Astrocyte (in vitro differentiated cells and primary cell): ENCODE data around the gene GABBR2. TPM values are rescaled to one million over a fixed set of nuclear protein-coding genes. Genes with fewer than 3 reads are reported as not detected.

Experiments used
- DNase-seq: peaks from one replicate; pipeline ENCODE4 v3.0.0-alpha.2; 2010; ENCODE audit warnings: low read depth
- FAIRE-seq: peaks from 2 replicates; lab custom pipeline; 2011; peaks lifted over from hg19 to GRCh38; lab: Jason Lieb, UNC
- H2AFZ ChIP-seq: 2 replicates; pipeline ENCODE4 v1.6.0; 2012; ENCODE audit warnings: low read depth, low read length, inconsistent platforms
- H3K27ac ChIP-seq: 2 replicates; pipeline ENCODE4 v1.5.1; 2011; ENCODE audit warnings: low read depth, low read length, inconsistent platforms
- H3K27me3 ChIP-seq: 2 replicates; pipeline ENCODE4 v1.6.0; 2011; ENCODE audit warnings: low read length, inconsistent platforms; ENCODE audit not compliant: insufficient read depth
- H3K36me3 ChIP-seq: 2 replicates; pipeline ENCODE4 v1.5.1; 2011; ENCODE audit warnings: low read length, inconsistent platforms; ENCODE audit not compliant: insufficient read depth
- H3K4me1 ChIP-seq: 2 replicates; pipeline ENCODE4 v1.5.1; 2011; ENCODE audit warnings: low read length, inconsistent platforms; ENCODE audit not compliant: insufficient read depth
- H3K4me2 ChIP-seq: 2 replicates; pipeline ENCODE4 v1.6.0; 2012; ENCODE audit warnings: low read length, inconsistent platforms
- H3K4me3 ChIP-seq: 2 replicates; pipeline ENCODE4 v1.5.1; 2011; ENCODE audit warnings: low read depth, mild to moderate bottlenecking, low read length, inconsistent platforms; ENCODE audit not compliant: insufficient read depth
- H3K79me2 ChIP-seq: 2 replicates; pipeline ENCODE4 v1.6.0; 2012; ENCODE audit warnings: mild to moderate bottlenecking, low read length, inconsistent platforms; ENCODE audit not compliant: insufficient read depth
- H3K9ac ChIP-seq: 2 replicates; pipeline ENCODE4 v1.6.0; 2012; ENCODE audit warnings: mild to moderate bottlenecking, low read length, inconsistent platforms
- H3K9me3 ChIP-seq: 2 replicates; pipeline ENCODE4 v1.5.1; 2012; ENCODE audit warnings: low read depth, mild to moderate bottlenecking, low read length, inconsistent platforms; ENCODE audit not compliant: insufficient read depth
- H4K20me1 ChIP-seq: 2 replicates; pipeline ENCODE4 v1.6.0; 2012; ENCODE audit warnings: low read length, inconsistent platforms; ENCODE audit not compliant: insufficient read depth
- H3K27ac Mint-ChIP-seq: one replicate; pipeline ENCODE4 v1.8.0; 2021; ENCODE audit warnings: mild to moderate bottlenecking, mixed read lengths; ENCODE audit not compliant: unreplicated experiment
- H3K27me3 Mint-ChIP-seq: one replicate; pipeline ENCODE4 v1.8.0; 2021; ENCODE audit warnings: low read depth, mixed read lengths; ENCODE audit not compliant: unreplicated experiment
- H3K36me3 Mint-ChIP-seq: one replicate; pipeline ENCODE4 v1.8.0; 2021; ENCODE audit warnings: low read depth, mixed read lengths; ENCODE audit not compliant: unreplicated experiment
- H3K4me1 Mint-ChIP-seq: one replicate; pipeline ENCODE4 v1.8.0; 2021; ENCODE audit warnings: low read depth, mixed read lengths; ENCODE audit not compliant: unreplicated experiment
- H3K4me3 Mint-ChIP-seq: one replicate; pipeline ENCODE4 v1.8.0; 2021; ENCODE audit warnings: mild to moderate bottlenecking, moderate library complexity, mixed read lengths; ENCODE audit not compliant: unreplicated experiment
- H3K9me3 Mint-ChIP-seq: one replicate; pipeline ENCODE4 v1.8.0; 2021; ENCODE audit warnings: mild to moderate bottlenecking, mixed read lengths; ENCODE audit not compliant: unreplicated experiment
- CTCF ChIP-seq: IDR thresholded peaks from 2 replicates; pipeline ENCODE4 v1.5.1; 2011; ENCODE audit warnings: low read depth, mild to moderate bottlenecking, inconsistent platforms, low read length, moderate library complexity; ENCODE audit not compliant: insufficient read depth
- EZH2 ChIP-seq: IDR thresholded peaks from 2 replicates; pipeline ENCODE4 v1.6.1; 2012; ENCODE audit warnings: mild to moderate bottlenecking, low read length, inconsistent platforms; ENCODE audit not compliant: insufficient read depth
- total RNA-seq: library from RNA; stranded (reverse); gene quantifications from 2 replicates; pipeline ENCODE4 v1.2.1, GENCODE V29; 2021

The GABBR2 gene
- total RNA-seq, 1 donor from 2014 or later: 2.0 TPM

GRCh38 chr9:98654247-98654646, 54.5 kb downstream of the GABBR2 start:
- peaks cover 3% of the 10 kb centered on the region for H3K9me3 Mint-ChIP-seq
- Histone ChIP-seq H3K4me1 (no peaks in the 10 kb centered on the region), H3K79me2 (no peaks in the 10 kb centered on the region), H3K9me3 (no peaks in the 10 kb centered on the region), H2AFZ (no peak overlapping the region), H4K20me1 (no peaks in the 10 kb centered on the region), H3K36me3 (no peaks in the 10 kb centered on the region), H3K27ac (no peak overlapping the region), H3K27me3 (peaks cover 17% of the 10 kb centered on the region), H3K4me2 (no peak overlapping the region), H3K4me3 (no peak overlapping the region), H3K9ac (no peak overlapping the region)
- no peak overlapping the region for H3K4me3 Mint-ChIP-seq
- H3K27me3 Mint-ChIP-seq: peaks cover 17% of the 10 kb centered on the region
- TF ChIP-seq CTCF (no peak), EZH2 (no peak)
- FAIRE-seq (peak; percentile 85), DNase-seq (peak; percentile 96)
- H3K27ac Mint-ChIP-seq: no peak overlapping the region
- H3K4me1 Mint-ChIP-seq: no peaks in the 10 kb centered on the region
- H3K36me3 Mint-ChIP-seq: peaks cover 1% of the 10 kb centered on the region

DNA sequence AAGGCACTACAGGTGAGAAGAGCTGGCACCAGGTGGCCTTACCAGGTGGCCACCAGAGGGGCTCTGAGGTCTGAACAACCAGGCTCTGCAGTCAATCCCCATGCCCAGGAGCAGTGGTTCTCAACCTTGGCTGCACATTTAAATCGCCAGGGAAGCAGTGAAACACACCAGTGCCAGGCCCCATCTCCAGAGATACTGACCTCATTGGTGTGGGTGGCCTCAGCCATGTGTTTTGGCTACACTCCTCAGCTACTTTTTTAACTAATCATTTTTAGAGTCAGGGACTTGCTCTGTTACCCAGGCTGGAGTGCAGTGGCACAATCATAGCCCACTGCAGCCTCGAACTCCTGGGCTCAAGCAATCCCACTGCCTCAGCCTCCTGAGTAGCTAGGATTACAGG, 56.0 kb downstream of the GABBR2 start:
- H3K36me3 Mint-ChIP-seq: peaks cover 1% of the 10 kb centered on the region
- FAIRE-seq: no peak
- no peak overlapping the region for H3K4me3 Mint-ChIP-seq

More for the DNA sequence above, 56.0 kb downstream of the GABBR2 start:
- Mint-ChIP-seq H3K9me3 (peaks cover 3% of the 10 kb centered on the region), H3K27ac (no peak overlapping the region), H3K4me1 (no peaks in the 10 kb centered on the region), H3K27me3 (peaks cover 18% of the 10 kb centered on the region)
- Histone ChIP-seq H3K79me2 (no peaks in the 10 kb centered on the region), H3K9me3 (no peaks in the 10 kb centered on the region), H3K36me3 (no peaks in the 10 kb centered on the region), H3K9ac (no peak overlapping the region), H4K20me1 (no peaks in the 10 kb centered on the region), H3K27ac (no peak overlapping the region), H2AFZ (no peak overlapping the region), H3K4me3 (no peak overlapping the region), H3K4me1 (no peaks in the 10 kb centered on the region), H3K4me2 (no peak overlapping the region), H3K27me3 (peaks cover 23% of the 10 kb centered on the region)
- TF ChIP-seq CTCF (no peak), EZH2 (no peak)
- DNase-seq: no peak
